GM19351 (cell line): Measurements from ENCODE around the gene CD200R1L.

Source experiments
- ATAC-seq: cut with Tn5 transposase; IDR thresholded peaks from one replicate; pipeline ENCODE4 v1.9.1; 2021; ENCODE audit warnings: mild to moderate bottlenecking, moderate library complexity; ENCODE audit not compliant: unreplicated experiment

CD200R1L gene

DNA sequence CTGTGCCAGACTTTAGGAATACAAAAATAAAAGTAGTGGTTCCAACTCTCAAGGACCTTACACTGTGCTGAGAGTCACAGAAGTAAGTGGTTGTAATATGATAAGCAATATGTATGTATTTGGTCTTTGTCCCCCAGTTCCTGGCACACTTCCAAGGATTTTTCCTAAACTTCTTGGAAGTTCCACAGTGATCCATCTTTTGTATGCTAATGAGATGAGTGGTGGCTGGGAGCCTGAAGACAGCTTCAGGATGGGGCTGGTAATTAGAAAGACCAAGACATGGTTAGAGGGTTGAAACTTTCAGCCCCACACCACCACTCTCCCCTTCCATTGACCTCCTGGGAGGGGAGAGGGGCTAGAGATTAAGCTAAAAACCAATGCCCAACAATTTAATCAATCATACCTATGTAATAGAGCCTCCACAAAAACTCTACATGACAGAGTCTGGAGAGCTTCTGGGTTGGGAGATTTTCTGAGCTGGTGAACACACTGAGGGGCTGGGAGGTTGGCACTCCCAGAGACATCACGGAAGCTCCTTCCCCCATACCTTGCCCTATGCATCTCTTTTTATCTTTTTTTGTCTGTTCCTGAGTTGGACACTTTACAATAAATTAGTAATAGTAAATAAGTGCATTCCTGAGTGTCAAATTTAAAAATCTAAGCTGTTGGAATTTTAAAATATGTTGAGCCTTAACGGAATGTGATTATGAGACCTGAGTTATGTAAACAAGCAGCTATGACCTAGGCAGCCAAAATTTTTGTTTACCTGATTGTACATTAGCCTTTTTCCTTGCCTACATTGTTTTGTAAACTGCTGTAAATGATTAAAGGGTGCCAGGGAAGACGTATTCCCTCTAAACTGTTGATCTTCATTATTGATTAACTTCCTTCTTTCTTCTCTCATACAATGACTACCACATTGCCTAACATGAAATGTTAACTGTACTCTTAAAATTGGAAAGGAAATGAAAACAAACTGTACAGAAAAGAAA is 24.3 kb downstream of the CD200R1L start:
- no peak for ATAC-seq

DNA sequence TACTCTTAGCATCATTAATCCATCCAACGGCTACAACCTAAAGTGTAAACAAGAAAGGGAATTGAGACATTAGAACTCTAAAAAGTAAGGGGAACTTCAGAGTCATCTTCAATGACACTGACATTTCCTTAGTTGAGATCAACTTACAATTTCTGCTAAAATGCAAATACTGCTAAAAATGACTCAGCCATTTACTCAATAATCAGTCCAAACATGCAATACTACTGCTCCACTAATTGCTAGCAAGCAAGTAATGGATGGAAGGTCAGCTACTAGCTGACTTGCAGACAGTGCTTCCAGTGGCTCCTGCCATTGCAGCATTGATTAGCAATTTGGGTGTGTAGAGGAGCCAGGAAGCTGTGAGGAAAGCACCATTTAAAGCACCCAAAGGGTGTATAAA is 28.4 kb downstream of the CD200R1L start:
- ATAC-seq = no peak

DNA sequence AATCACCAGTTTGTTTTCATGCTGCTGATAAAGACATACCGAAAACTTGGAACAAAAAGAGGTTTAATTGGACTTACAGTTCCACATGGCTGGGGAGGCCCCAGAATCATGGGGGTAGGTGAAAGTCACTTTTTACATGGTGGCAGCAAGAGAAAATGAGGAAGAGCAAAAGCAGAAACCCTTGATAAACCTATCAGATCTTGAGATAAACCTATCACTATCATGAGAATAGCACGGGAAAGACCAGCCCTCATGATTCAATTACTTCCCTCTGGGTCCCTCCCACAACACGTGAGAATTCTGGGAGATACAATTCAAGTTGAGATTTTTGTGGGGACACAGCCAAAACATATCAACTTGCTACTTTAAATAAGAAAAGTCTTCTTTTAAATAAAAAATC is 28.9 kb downstream of the CD200R1L start:
- ATAC-seq = no peak

DNA sequence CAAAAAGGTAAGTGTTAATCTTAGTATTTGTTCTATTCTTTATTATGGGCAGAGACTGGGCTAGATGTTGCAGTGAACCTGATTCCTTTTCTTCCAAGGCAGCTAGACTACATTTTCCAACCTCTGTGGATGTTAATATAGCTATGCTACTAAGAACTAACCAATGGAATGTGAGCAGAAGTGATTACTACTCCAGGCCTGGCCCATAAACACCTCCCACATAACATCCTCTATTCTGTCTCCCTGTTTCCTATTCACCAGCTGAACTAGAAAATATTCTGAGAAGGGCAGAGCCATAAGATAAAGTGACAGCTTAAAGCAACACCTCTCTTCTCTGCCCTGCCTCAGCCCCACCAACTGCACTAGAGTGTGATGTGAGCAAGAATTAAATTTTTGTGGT is 29.4 kb downstream of the CD200R1L start:
- ATAC-seq = no peak

DNA sequence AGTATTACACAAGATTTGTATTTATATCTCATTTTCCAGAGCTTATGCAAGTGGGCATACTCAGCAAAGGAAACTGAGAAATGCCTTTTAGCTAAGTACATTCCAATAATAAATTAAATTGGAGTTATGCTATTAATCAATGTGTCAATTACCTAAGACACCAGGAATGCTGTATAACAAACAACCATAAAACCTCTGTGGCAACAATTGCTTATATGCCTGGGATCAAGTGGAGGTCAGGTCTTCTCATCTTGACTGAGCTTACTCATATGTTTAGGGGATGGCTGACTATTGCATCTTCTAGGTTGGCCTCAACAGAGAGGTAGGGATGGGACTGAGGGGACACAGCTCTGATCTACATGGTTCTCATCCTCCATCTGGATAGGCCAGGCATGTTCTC is 30.7 kb downstream of the CD200R1L start:
- no peak for ATAC-seq

DNA sequence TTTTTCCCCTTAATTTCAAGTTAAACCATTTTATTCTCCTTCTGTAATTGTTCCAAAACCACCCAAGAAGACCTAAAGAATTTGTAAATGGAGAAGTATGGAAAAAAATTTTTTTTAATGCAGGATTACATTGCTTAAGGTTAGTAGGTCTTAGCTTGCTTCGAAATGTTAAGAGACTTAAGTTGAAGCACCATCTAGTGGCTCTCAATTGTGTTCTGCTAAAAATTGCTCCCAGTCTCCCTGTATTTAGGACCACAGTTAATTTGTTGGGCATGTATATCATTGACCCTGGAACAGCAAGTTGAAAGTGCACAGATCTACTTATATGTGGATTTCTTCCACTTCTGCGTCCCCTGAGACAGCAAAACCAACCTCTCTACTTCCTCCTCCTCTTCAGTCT is 32.4 kb downstream of the CD200R1L start:
- ATAC-seq = no peak

DNA sequence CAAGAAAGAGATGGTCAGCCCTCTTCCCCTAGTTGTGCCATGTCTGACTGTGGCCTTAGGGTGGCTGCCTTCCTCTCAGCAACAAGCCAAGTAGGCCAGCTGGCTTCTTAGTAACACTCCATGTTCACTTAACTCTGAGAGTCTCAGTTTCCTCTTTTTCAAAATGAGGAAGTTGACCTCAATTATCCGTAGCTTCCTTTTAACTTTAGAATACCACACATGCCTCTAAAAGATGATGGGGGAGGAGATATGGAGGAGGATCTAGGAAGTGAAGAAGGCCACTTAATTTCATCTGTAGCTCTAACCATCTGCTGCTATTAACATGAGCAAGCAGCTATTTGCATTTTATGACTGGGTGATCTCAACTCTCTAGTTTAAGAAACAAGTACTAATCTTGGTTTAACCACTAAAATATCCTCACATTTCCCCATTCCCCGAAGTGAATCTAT is 32.9 kb downstream of the CD200R1L start:
- ATAC-seq = peak; percentile 81

DNA sequence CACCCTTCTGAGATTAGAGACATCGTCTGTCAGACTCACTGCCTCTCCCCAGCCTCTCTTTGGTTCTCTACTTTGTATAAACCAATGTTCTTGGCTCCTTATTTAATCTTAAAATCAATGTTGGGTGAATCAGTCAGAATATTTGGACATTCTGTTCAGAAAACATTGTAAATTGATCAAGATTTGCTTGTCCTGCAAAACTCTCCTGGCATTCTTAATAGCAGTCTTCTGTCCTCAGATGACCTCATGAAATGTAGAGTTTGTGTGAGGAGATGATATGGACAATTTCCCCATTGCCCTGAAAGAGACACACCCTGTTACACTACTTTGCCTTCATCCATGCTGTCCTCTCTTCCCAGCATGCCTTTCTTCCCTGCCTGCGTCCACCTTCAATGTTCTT is 33.6 kb downstream of the CD200R1L start:
- ATAC-seq = no peak

DNA sequence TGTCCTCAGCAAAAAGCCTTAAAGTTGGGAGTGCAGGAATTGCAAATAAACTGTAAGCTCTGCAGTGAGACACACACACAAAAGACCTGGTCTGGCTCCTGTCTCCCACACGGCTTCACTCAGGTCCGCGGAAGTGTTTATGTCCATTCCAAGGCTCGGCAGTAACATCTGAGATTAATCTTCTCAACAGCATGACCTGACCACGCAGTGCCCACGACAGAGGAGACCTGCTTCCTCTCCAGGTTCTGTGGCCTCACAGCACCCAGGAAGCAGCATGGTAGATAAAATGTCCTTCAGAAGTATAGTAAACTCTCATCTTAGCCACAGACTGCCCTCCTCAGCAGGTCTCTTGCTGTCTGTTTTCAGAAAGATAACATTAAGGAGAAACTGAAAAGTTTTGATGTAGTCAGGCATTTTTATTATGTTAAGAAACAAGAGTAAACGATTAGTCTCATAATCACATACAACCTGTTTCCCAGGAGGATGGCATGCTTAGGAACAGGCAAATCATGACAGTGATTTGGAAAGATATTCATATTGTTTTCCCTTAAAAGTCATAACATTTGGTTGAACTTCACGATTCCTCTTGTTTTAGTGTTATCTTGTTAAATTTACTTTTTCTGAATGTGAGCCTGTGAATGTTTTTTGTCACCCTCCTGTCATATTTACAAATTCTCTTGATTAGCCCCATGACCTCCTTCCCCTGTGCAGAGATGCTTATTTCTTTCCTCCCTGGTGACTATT is 34.6 kb downstream of the CD200R1L start:
- no peak for ATAC-seq

DNA sequence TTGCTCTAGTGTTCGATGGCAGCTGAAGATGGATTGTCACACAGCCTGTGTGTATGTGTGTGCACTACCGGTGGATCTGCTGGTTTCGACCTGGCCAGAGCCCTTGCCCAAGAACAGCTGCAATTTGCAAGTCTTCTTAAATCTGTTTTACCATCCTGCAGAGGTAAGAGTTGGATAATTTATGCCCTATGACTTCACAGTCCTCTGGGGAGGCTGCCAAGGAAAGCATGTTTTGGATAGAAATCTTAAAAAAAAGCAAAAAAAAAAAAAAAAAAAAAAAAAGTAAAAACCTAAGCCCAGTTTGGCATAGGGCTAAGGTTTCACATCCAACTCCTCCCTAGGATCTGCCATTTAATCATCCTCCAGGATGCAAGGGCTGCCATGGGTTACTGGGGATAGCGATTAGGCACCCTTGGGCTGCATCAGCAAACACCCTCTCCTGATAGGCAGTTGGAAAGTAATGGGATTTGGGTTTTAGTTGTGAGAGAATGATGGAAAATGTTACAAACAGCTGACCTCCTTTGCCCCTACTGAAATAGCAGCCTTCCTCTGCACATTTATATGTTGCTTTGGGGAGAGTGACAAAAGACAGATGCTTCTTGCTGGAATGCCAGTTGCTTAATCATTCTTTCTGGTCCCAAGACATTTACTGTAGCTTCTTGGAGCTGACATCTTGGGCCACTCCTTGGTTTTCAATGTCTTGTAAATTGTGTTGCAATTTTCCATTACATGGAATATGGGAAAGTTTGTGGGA is 35.4 kb downstream of the CD200R1L start:
- ATAC-seq = no peak

DNA sequence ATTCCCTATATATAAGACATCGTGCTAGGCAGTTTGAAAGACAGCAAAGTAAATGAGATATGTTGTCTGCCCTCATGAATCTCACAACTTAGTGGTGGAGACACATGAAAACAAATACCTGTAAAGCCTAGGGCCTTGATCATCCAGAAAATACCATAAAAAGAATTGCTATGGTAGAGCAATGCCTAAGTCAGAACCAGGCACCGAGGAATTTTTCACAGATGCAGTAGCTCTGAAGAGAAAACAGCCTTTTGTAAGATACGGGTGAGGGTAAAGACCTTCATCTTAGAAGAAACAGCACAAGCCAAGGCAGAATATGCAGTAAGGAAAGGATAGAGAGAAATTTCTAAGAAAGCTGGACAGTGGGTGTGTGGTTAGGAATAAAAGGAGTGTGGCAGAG is 36.1 kb downstream of the CD200R1L start:
- no peak for ATAC-seq

DNA sequence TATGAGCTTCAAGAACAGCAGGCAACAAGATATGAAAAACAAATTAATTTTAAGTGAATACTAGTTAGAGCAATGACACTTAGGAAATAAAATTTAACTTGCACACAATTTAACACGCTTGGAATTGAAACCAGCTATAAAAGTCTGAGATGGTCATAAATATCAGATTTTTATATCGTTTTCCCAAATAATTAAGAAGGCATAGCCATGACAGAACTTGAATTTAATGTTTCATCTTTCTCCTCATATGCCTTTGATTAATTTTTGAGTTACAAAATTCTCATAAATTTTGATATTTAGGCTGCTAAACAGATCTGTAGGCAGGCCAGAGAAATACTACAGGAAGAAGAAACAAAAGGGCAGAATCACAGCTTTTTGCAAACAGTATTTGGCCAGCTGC is 38.5 kb downstream of the CD200R1L start:
- no peak for ATAC-seq

DNA sequence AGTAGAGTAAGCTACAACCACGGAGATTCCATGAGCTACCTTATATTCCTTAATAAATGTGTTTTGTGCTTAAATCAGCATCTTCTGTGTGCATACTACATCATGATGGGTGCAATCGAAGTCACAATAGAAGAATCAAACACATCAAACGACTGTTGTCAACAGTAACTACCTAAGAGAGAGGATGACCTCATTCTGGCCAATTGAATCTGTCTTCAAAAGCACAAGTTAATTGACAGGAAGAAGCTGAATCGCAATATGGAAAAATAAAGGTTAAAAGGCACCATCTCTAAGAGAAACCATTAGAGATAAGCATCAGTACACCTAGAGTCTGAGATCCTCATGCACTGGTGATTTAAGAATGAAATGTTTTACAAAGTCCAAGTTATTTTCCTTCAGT is 39.0 kb downstream of the CD200R1L start:
- ATAC-seq = no peak

DNA sequence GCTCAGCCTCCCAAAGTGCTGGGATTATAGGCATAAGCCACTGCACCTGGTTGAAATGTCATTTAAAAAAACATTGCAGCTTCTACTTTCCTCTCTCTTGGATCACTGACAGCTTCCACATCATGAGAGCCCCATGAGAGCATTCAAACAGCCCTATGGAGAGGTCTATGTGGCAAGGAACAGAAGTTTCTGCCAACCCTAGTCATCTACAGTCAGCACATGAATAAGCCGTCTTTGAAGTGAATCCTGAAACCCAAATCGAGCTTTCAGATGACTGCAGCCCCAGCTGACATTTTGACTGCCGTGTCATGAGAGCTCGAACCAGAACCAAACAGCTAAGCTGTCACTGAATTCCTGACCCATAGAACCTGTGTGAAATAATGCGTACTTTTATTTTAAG is 39.8 kb downstream of the CD200R1L start:
- ATAC-seq = no peak

DNA sequence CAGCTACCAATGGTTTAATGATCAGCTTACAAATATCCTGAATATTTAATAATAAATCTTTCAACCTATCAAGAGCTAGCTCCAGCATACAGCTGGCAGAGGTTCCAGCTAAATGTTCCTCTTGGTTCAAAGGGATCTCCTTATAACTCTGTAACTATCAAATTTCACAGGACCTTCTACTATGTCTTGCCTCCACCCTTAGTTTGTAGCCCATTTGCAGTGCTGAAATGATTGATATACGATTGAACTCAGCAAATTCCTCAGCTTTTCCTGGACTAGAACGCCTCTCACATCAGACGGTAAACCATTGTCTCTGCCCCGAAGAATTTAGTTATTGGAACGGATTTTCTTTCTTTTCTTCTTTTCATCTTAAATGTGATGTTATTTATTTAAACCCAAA is 41.5 kb downstream of the CD200R1L start:
- no peak for ATAC-seq

DNA sequence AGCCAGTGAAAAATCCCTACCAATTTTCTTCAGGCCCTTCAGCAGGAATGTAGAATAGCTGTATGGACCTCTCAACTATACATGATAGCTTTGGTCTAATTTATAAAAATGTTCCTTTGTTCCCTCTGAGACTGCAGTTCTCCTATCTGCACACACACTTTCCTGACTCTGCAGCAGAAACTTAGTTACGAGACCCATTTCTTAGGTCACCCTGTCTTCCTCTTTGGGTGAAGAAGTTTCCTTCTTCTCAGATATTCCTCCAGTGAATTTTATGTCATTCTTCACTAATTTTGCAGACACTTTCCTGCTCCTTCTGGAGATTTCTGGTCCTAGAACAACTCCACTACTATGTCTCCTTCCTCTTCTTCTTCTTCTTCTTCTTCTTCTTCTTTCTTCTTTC is 42.6 kb downstream of the CD200R1L start:
- no peak for ATAC-seq

DNA sequence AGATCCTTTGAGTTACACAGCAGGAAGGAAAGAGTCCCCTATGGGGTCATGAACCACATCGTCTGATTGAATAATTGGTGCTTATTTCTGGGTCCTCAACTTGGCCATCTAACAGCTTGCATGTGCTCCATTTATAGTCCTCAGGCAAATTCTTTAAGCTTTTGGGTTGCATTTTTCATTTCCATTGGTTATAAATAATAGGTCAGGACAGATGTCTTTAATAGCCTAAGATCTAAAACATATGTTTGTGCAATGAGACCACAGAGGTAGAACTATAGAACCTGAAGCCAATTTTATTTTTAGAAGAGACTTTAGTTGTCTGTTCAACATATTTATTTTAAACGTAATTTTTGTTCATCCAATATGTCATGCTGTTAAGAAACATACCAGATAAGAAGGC is 43.2 kb downstream of the CD200R1L start:
- ATAC-seq = no peak

DNA sequence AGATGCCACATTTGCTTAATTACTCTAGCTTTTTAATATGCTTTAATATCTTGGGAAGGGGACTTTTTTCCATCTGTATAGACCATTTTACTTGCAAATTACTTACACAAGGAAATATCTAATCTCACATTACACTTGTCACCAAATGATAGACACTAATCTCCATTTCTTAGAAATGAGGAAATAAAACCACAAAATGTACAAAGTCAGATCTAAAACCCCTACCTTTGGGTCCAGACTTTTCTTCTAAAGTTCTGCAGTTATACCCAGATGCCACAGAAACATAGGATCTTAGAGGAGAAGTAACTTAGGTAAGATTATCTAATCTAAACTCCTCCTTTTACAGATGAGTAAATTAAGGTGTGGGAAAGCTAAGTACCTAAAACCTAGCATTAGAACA is 44.3 kb downstream of the CD200R1L start:
- ATAC-seq = no peak

DNA sequence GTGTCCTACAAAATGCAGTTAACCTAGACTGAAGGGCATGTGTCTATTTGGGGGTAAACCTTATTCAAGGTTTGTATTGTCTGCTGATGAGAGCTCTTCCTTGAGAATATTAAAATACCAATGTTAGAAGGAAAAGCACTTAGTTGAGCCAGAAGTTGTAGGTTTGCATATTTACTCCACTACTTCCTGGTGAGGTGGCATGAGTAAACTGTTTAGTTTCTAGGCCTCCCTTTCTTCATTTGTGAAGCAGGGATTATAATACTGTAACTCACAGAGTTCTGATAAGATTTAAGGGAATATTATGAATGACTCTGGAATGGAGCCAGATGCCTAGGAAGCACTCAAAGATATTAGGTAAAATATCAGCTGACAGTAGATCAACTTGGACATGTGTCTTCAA is 46.7 kb downstream of the CD200R1L start:
- no peak for ATAC-seq

DNA sequence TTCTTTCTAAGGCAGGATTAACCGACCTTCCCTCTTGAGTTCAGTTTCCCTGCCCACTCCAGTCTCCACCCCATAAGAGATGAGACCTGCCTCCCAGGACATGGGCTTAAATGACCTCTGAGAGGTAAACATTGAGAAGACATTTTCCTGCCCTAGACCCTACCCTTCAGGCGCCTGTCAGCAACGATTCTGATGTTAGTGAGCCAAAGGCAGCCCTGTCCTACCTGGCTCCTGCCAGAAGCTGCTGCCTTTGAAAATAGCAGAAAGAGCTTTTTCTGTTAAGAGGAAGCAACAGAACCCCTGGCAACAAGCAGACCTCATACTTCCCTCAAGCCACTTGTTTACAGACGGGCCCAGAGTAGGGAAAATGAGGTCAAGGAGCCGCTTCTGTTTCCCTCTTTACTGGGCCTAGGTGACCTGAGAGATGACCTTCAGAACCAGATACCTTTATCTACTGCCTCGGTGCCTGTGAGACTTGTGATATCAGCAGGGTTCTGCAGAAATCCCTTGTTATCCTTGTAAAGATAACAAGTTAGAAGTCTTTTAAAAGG is 52.0 kb downstream of the CD200R1L start:
- ATAC-seq = no peak
